ENCODE measurements around the gene METTL25B.

The METTL25B gene

GRCh38 chr1:156692441-156692924, 35.8 kb upstream of the METTL25B start:
- DNase-seq (ENCODE audit: low read depth, low spot score) = no peak
- ChIA-PET POLR2A (interaction anchor here (2.0 kb wide), 1 partner anchor 13 kb away, joined by 8 read pairs; the partner anchor contains the start of gene CRABP2), CTCF (interaction anchor here (3.9 to 49.8 kb wide), 7 partner anchors 17 to 197 kb away, joined by 48 to 2951 read pairs (median 217); partner anchors contain the start of genes CRABP2, INSRR, ISG20L2 and METTL25B)
- H3K4me3 ChIP-seq (ENCODE audit: low read depth, low read length) = no peak overlapping the region
- no peak for TF ChIP-seq CTCF (IDR thresholded peaks at IDR 0.05; ENCODE audit: insufficient read depth, low read length, missing control alignments)

GRCh38 chr1:156692925-156693847, 35.1 kb upstream of the METTL25B start:
- ChIA-PET POLR2A (no interaction called here), CTCF (interaction anchor here (1.8 to 49.8 kb wide), 7 partner anchors 17 to 196 kb away, joined by 11 to 2951 read pairs (median 217); partner anchors contain the start of genes CRABP2, INSRR, ISG20L2 and METTL25B)
- H3K4me3 ChIP-seq (ENCODE audit: low read depth, low read length) = no peak overlapping the region
- no peak for DNase-seq (ENCODE audit: low read depth, low spot score)
- TF ChIP-seq CTCF (IDR thresholded peaks at IDR 0.05; ENCODE audit: insufficient read depth, low read length, missing control alignments) = no peak

GRCh38 chr1:156693848-156694689, 34.2 kb upstream of the METTL25B start:
- POLR2A ChIA-PET = interaction anchor here (0.7 kb wide), 1 partner anchor 9 kb away, joined by 4 read pairs; no protein-coding TSS in a partner anchor

GRCh38 chr1:156694690-156694962, 33.6 kb upstream of the METTL25B start:
- TF ChIP-seq CTCF (IDR thresholded peaks at IDR 0.05; ENCODE audit: insufficient read depth, low read length, missing control alignments) = no peak
- H3K4me3 ChIP-seq (ENCODE audit: low read depth, low read length) = no peak overlapping the region
- no peak for DNase-seq (ENCODE audit: low read depth, low spot score)
- CTCF ChIA-PET = interaction anchor here (1.2 to 49.8 kb wide), 5 partner anchors 19 to 233 kb away, joined by 5 to 2951 read pairs (median 167); partner anchors contain the start of genes CRABP2, ISG20L2, METTL25B and NES
- POLR2A ChIA-PET = no interaction called here

More at GRCh38 chr1:156693848-156694689, 34.2 kb upstream of the METTL25B start:
- no peak for TF ChIP-seq CTCF (IDR thresholded peaks at IDR 0.05; ENCODE audit: insufficient read depth, low read length, missing control alignments)
- no peak overlapping the region for H3K4me3 ChIP-seq (ENCODE audit: low read depth, low read length)
- CTCF ChIA-PET = interaction anchor here (1.2 to 49.8 kb wide), 5 partner anchors 18 to 234 kb away, joined by 5 to 2951 read pairs (median 167); partner anchors contain the start of genes CRABP2, ISG20L2, METTL25B and NES
- no peak for DNase-seq (ENCODE audit: low read depth, low spot score)

GRCh38 chr1:156696755-156697154, 31.5 kb upstream of the METTL25B start:
- no peak for TF ChIP-seq CTCF (IDR thresholded peaks at IDR 0.05; ENCODE audit: insufficient read depth, low read length, missing control alignments)
- ChIA-PET POLR2A (no interaction called here), CTCF (interaction anchor here (0.6 to 49.8 kb wide), 3 partner anchors 3 to 95 kb away, joined by 3 to 2951 read pairs (median 2951); partner anchors contain the start of genes CRABP2, GPATCH4, ISG20L2 and METTL25B)
- H3K4me3 ChIP-seq (ENCODE audit: low read depth, low read length) = no peak overlapping the region
- no peak for DNase-seq (ENCODE audit: low read depth, low spot score)

Measured in AG04449 (cell line).